ENCODE results near the gene SLC9A2. TPM values are rescaled to one million over a fixed set of nuclear protein-coding genes. Genes with fewer than 3 reads are reported as not detected.

The SLC9A2 gene
- total and polyA plus RNA-seq, 5 donors, result 0.02 to 0.12 TPM; not detected in 3

- Histone ChIP-seq H3K27me3 (ENCODE audit: control insufficient read depth, insufficient read depth) (peaks cover 8% of the 10 kb centered on the region), H3K4me3 (ENCODE audit: low read length) (no peak overlapping the region), H3K4me1 (ENCODE audit: control insufficient read depth, insufficient read depth, low read length) (no peaks in the 10 kb centered on the region), H3K27ac (ENCODE audit: low read length) (no peak overlapping the region), H3K9me3 (ENCODE audit: control insufficient read depth, low read length) (no peaks in the 10 kb centered on the region)
- 52% methylated on average over 4 of the region's 4 CpGs for WGBS
- DNase-seq (no peak), ATAC-seq (no peak)
- intact Hi-C loops (cut with DNase I), result no loop called here
Observed at GRCh38 chr2:102621630-102622029, 2.3 kb downstream of the SLC9A2 start.

GRCh38 chr2:102622646-102623045 lies 3.3 kb downstream of the SLC9A2 start:
- ATAC-seq, result no peak
- no peak overlapping the region for H3K4me3 ChIP-seq (ENCODE audit: low read length)
- 87% methylated on average over 3 of the region's 3 CpGs for WGBS
- intact Hi-C loops (cut with DNase I), result no loop called here
- H3K27me3 ChIP-seq (ENCODE audit: control insufficient read depth, insufficient read depth), result peaks cover 8% of the 10 kb centered on the region
- no peak overlapping the region for H3K27ac ChIP-seq (ENCODE audit: low read length)
- H3K9me3 ChIP-seq (ENCODE audit: control insufficient read depth, low read length), result no peaks in the 10 kb centered on the region
- no peaks in the 10 kb centered on the region for H3K4me1 ChIP-seq (ENCODE audit: control insufficient read depth, insufficient read depth, low read length)
- DNase-seq, result no peak

DNA sequence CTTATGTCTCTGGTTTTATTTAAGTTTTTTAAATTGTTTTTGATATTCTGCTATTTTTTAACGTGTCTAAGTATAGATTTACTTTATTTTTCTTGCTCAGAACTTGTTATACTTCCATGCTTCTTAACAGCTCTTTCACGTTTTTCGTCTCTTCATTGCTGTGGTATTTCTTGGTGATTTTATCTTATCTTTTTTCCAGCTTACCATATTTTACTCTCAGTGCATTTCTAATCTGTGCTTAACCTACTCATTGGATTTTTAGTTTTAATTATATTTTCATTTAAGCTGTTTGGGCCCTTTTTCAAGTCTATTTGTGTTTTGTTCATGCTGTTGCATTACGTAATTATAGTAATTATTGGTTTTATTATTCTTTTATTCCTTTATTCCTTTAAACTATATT lies 11.1 kb downstream of the SLC9A2 start:
- Histone ChIP-seq H3K27ac (ENCODE audit: low read length) (no peak overlapping the region), H3K4me1 (ENCODE audit: control insufficient read depth, insufficient read depth, low read length) (no peaks in the 10 kb centered on the region), H3K27me3 (ENCODE audit: control insufficient read depth, insufficient read depth) (no peaks in the 10 kb centered on the region), H3K4me3 (ENCODE audit: low read length) (no peak overlapping the region), H3K9me3 (ENCODE audit: control insufficient read depth, low read length) (no peaks in the 10 kb centered on the region)
- WGBS, result 50% methylated on average over 4 of the region's 4 CpGs
- intact Hi-C loops (cut with DNase I), result no loop called here
- DNase-seq (no peak), ATAC-seq (no peak)

DNA sequence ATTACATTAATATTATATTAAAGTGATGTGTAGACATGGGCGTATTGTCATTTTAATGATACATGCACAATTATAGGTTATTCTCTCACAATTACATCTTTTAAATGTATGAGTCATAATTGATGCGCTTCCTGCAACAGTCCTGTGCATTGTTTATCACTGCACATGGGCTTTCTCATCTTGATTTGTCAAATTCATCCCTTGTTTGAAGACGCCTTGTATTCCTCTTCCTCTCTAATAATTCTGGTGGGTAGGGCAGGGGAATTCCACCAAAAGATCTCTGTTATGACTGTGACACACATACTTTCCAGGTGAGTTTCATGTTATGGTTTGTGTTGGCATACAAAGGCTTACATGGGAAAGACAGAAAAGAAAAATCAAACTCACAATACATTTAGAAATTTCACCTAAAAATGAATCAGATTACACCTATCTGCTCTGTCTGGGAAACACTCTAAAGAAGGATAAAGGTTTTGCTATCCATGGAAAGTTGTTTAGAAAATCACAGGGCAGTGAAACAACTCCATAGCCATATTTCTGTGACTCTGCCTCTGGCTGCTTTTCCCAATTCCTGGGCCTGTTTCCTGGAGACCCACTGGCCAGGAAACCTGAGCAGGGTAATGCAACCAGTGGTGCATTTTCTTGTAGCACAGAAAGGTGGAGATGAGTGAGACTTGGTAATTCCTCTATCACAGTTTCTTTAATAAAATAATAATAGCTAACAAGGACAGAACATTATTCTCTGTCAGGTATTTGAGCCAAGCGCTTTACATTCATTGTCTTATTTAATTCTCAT lies 13.2 kb downstream of the SLC9A2 start:
- H3K9me3 ChIP-seq (ENCODE audit: control insufficient read depth, low read length), result no peaks in the 10 kb centered on the region
- H3K4me1 ChIP-seq (ENCODE audit: control insufficient read depth, insufficient read depth, low read length), result no peaks in the 10 kb centered on the region
- ATAC-seq, result no peak
- intact Hi-C loops (cut with DNase I), result no loop called here
- 77% methylated on average over 4 of the region's 4 CpGs for WGBS
- no peak overlapping the region for H3K27ac ChIP-seq (ENCODE audit: low read length)
- H3K4me3 ChIP-seq (ENCODE audit: low read length), result no peak overlapping the region
- H3K27me3 ChIP-seq (ENCODE audit: control insufficient read depth, insufficient read depth), result no peaks in the 10 kb centered on the region
- DNase-seq, result no peak

- no peak for DNase-seq
- intact Hi-C loops (cut with DNase I), result no loop called here
- no peaks in the 10 kb centered on the region for H3K9me3 ChIP-seq (ENCODE audit: control insufficient read depth, low read length)
- no peak for ATAC-seq
- WGBS, result 78% methylated on average over 6 of the region's 6 CpGs
- H3K27ac ChIP-seq (ENCODE audit: low read length), result no peak overlapping the region
- H3K4me1 ChIP-seq (ENCODE audit: control insufficient read depth, insufficient read depth, low read length), result no peaks in the 10 kb centered on the region
- H3K27me3 ChIP-seq (ENCODE audit: control insufficient read depth, insufficient read depth), result no peaks in the 10 kb centered on the region
- H3K4me3 ChIP-seq (ENCODE audit: low read length), result no peak overlapping the region
Observed at GRCh38 chr2:102634831-102635241, 15.5 kb downstream of the SLC9A2 start.

DNA sequence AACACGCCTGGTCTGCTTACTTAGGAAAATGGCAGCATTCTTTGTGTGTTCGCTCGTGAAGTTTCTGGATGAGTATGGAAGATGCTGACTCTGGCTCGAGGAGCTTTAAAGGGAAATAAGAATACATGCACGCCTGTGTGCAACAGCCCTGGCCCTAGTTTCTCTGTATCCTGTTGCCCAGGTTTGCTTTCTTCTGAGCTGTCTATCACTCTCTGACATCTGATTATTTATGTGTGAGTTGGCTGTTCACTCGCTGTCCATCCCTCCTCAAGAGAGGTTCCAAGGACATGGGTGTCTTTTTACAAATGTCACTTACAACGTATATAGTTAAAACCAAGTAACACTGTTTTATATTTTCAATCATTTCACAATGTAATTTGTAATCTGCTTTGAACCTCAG lies 16.0 kb downstream of the SLC9A2 start:
- Histone ChIP-seq H3K27me3 (ENCODE audit: control insufficient read depth, insufficient read depth) (no peaks in the 10 kb centered on the region), H3K4me1 (ENCODE audit: control insufficient read depth, insufficient read depth, low read length) (no peaks in the 10 kb centered on the region), H3K4me3 (ENCODE audit: low read length) (no peak overlapping the region), H3K27ac (ENCODE audit: low read length) (no peak overlapping the region), H3K9me3 (ENCODE audit: control insufficient read depth, low read length) (no peaks in the 10 kb centered on the region)
- intact Hi-C loops (cut with DNase I), result no loop called here
- DNase-seq, result no peak
- WGBS, result 84% methylated on average over 7 of the region's 7 CpGs
- no peak for ATAC-seq

DNA sequence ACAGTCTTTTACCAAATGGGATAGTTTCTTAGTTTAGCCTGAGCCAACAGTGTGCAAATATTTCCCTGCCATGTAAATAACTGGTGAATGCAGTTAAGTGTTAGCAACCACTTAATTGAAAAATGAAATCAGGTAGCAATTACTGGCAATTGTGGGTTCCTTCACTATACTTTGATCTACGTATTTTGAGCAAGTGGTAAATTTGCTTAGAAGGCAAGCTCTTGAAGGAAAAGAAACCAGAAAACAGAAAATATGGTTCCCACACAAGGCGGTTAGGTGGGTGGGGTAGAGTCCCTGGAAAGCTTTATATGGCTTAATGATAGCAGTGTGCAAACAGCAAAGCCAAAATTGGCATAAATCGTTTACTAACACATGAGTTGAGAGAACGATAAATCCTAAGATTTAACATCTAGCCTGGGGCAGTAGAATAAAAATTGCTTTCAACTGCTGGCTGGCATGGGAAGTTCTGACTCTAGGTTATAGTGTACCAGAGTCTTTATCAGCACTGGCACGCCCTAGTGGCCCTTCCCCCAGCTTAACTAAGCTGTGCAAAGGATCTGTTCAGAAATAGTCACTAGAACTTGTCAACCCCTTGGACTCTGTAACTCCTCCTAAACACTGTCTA lies 17.0 kb downstream of the SLC9A2 start:
- no peak for ATAC-seq
- no peaks in the 10 kb centered on the region for H3K9me3 ChIP-seq (ENCODE audit: control insufficient read depth, low read length)
- no peak overlapping the region for H3K27ac ChIP-seq (ENCODE audit: low read length)
- no peak for DNase-seq
- no peaks in the 10 kb centered on the region for H3K27me3 ChIP-seq (ENCODE audit: control insufficient read depth, insufficient read depth)
- intact Hi-C loops (cut with DNase I), result no loop called here
- H3K4me3 ChIP-seq (ENCODE audit: low read length), result no peak overlapping the region
- H3K4me1 ChIP-seq (ENCODE audit: control insufficient read depth, insufficient read depth, low read length), result no peaks in the 10 kb centered on the region
- 64% methylated on average over 5 of the region's 5 CpGs for WGBS

DNA sequence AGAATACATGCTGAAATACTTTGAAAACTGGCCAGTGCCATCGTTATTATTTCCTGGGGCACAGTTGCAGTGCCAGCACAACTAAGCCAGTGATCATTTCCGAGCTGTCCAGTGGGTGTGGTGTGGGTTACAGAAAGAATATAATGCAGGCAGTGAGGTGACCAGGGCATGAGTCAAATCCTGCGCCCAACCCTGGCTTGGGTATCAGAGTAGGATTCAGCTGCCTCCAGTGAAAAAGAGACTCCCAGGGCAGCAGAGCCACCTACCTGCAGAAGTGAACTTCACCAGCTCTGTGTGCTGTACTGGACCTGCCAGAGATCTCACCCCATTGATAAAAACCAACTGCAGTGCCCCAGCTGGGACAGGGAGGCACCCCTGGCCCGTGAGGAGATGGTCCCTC lies 18.0 kb downstream of the SLC9A2 start:
- no peaks in the 10 kb centered on the region for H3K9me3 ChIP-seq (ENCODE audit: control insufficient read depth, low read length)
- H3K4me3 ChIP-seq (ENCODE audit: low read length), result no peak overlapping the region
- no peaks in the 10 kb centered on the region for H3K27me3 ChIP-seq (ENCODE audit: control insufficient read depth, insufficient read depth)
- H3K27ac ChIP-seq (ENCODE audit: low read length), result no peak overlapping the region
- H3K4me1 ChIP-seq (ENCODE audit: control insufficient read depth, insufficient read depth, low read length), result no peaks in the 10 kb centered on the region
- ATAC-seq, result no peak
- intact Hi-C loops (cut with DNase I), result no loop called here
- DNase-seq, result no peak
- WGBS, result 68% methylated on average over 4 of the region's 4 CpGs

- no peaks in the 10 kb centered on the region for H3K4me1 ChIP-seq (ENCODE audit: control insufficient read depth, insufficient read depth, low read length)
- no peak for ATAC-seq
- intact Hi-C loops (cut with DNase I), result no loop called here
Observed at GRCh38 chr2:102639429-102639828, 20.1 kb downstream of the SLC9A2 start.

DNA sequence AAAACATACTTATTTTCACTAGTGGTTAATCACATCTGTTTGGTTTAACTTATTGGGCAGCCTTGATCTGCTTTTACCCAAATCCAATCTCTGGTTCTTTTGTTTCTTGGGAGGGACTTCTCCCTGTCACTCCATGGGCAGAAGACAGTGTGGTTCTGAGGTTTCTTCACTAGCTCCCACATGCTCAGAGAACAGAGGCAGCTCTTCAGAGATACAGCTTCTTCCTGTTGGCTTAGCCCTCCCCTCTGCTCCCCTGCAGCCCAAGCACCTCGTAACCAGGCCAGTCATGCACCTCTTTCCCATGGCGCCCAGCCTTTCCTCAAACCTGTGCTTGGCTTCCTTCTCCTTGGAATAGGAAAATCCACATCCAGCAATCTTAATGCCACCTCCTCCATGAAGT lies 32.8 kb downstream of the SLC9A2 start:
- Histone ChIP-seq H3K9me3 (ENCODE audit: control insufficient read depth, low read length) (no peaks in the 10 kb centered on the region), H3K4me3 (ENCODE audit: low read length) (no peak overlapping the region), H3K27me3 (ENCODE audit: control insufficient read depth, insufficient read depth) (no peaks in the 10 kb centered on the region), H3K4me1 (ENCODE audit: control insufficient read depth, insufficient read depth, low read length) (no peaks in the 10 kb centered on the region), H3K27ac (ENCODE audit: low read length) (no peak overlapping the region)
- DNase-seq (no peak), ATAC-seq (no peak)
- intact Hi-C loops (cut with DNase I), result no loop called here
- 72% methylated on average over 2 of the region's 2 CpGs for WGBS

More at GRCh38 chr2:102639429-102639828, 20.1 kb downstream of the SLC9A2 start:
- Histone ChIP-seq H3K9me3 (ENCODE audit: control insufficient read depth, low read length) (no peaks in the 10 kb centered on the region), H3K4me3 (ENCODE audit: low read length) (no peak overlapping the region), H3K27ac (ENCODE audit: low read length) (no peak overlapping the region), H3K27me3 (ENCODE audit: control insufficient read depth, insufficient read depth) (no peaks in the 10 kb centered on the region)
- WGBS, result 76% methylated on average over 2 of the region's 2 CpGs
- no peak for DNase-seq

DNA sequence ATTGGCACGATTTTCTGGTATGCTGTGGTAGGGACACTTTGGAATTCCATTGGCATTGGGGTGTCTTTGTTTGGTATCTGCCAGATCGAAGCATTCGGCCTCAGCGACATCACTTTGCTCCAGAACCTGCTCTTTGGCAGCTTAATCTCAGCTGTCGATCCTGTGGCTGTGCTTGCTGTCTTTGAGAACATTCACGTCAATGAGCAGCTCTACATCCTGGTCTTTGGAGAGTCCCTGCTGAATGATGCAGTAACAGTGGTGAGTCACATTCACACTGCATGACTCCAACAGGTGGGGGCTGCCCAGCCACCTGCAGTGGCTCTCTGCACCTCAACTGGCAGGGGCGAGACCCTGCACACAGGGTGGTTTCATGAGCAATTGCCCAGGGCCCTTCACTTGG lies 38.4 kb downstream of the SLC9A2 start:
- 81% methylated on average over 7 of the region's 7 CpGs for WGBS
- no peak for DNase-seq
- Histone ChIP-seq H3K4me3 (ENCODE audit: low read length) (no peak overlapping the region), H3K27ac (ENCODE audit: low read length) (no peak overlapping the region), H3K9me3 (ENCODE audit: control insufficient read depth, low read length) (no peaks in the 10 kb centered on the region), H3K27me3 (ENCODE audit: control insufficient read depth, insufficient read depth) (no peaks in the 10 kb centered on the region), H3K4me1 (ENCODE audit: control insufficient read depth, insufficient read depth, low read length) (no peaks in the 10 kb centered on the region)
- ATAC-seq, result no peak
- intact Hi-C loops (cut with DNase I), result no loop called here

Data from right cardiac atrium (tissue), 5 donors.